GM18868 (cell line): ENCODE data around the gene MAPK7.
A peak's percentile ranks its signal among the peaks of the same experiment; 100 is the strongest.

Source experiments
- ATAC-seq: cut with Tn5 transposase; IDR thresholded peaks from one replicate; pipeline ENCODE4 v1.9.1; 2021; ENCODE audit warnings: mild to moderate bottlenecking, moderate library complexity; ENCODE audit not compliant: unreplicated experiment

The MAPK7 gene

GRCh38 chr17:19378416-19379360, at the start of gene MAPK7:
MAPK7 (plus strand) TSS chr17:19378498; CDS start chr17:19378901, 403 bp downstream.
- ATAC-seq = peak; percentile 11

- no peak for ATAC-seq
Measured at GRCh38 chr17:19329136-19329535, 49.2 kb upstream of the MAPK7 start.

- ATAC-seq = no peak
Measured at GRCh38 chr17:19329839-19330238, 48.5 kb upstream of the MAPK7 start.

GRCh38 chr17:19330271-19330670, 48.0 kb upstream of the MAPK7 start:
- ATAC-seq = no peak

- no peak for ATAC-seq
Measured at GRCh38 chr17:19331134-19331533, 47.2 kb upstream of the MAPK7 start.

GRCh38 chr17:19331543-19332245, 46.6 kb upstream of the MAPK7 start:
- no peak for ATAC-seq

- no peak for ATAC-seq
Measured at GRCh38 chr17:19332371-19333131, 45.7 kb upstream of the MAPK7 start.

- ATAC-seq = no peak
Measured at GRCh38 chr17:19333132-19333440, 45.2 kb upstream of the MAPK7 start.

- ATAC-seq = no peak
Measured at GRCh38 chr17:19333736-19334290, 44.5 kb upstream of the MAPK7 start.

GRCh38 chr17:19334331-19334730, 44.0 kb upstream of the MAPK7 start:
- ATAC-seq = no peak

- ATAC-seq = no peak
Measured at GRCh38 chr17:19335951-19336631, 42.2 kb upstream of the MAPK7 start.

- no peak for ATAC-seq
Measured at GRCh38 chr17:19336938-19337711, 41.2 kb upstream of the MAPK7 start.

GRCh38 chr17:19337712-19338023, 40.6 kb upstream of the MAPK7 start:
- ATAC-seq = no peak

- peak; percentile 63 for ATAC-seq
Measured at GRCh38 chr17:19338031-19338990, 40.0 kb upstream of the MAPK7 start.

GRCh38 chr17:19339341-19339815, 38.9 kb upstream of the MAPK7 start:
- no peak for ATAC-seq

GRCh38 chr17:19341211-19341631, 37.1 kb upstream of the MAPK7 start:
- ATAC-seq = no peak

GRCh38 chr17:19341641-19342610, 36.4 kb upstream of the MAPK7 start:
- no peak for ATAC-seq
